Chondrocyte (in vitro differentiated cells): Measurements from ENCODE around the gene STK32C. TPM values are rescaled to one million over a fixed set of nuclear protein-coding genes. Genes with fewer than 3 reads are reported as not detected.

Source experiments
- DNase-seq: peaks from one replicate; pipeline ENCODE4 v3.0.0; 2021; ENCODE audit warnings: mixed read lengths, low spot score
- H3K27ac Mint-ChIP-seq: one replicate; pipeline ENCODE4 v1.8.0; 2021; ENCODE audit warnings: mild to moderate bottlenecking, moderate library complexity, mixed read lengths; ENCODE audit not compliant: unreplicated experiment
- H3K27me3 Mint-ChIP-seq: 2 replicates; pipeline ENCODE4 v1.8.0; 2021; ENCODE audit warnings: low read depth, mixed read lengths
- H3K36me3 Mint-ChIP-seq: 2 replicates; pipeline ENCODE4 v1.8.0; 2021; ENCODE audit warnings: low read depth, mixed read lengths
- H3K4me1 Mint-ChIP-seq: 2 replicates; pipeline ENCODE4 v1.8.0; 2021; ENCODE audit warnings: low read depth, mild to moderate bottlenecking, mixed read lengths
- H3K4me3 Mint-ChIP-seq: one replicate; pipeline ENCODE4 v1.8.0; 2021; ENCODE audit warnings: mild to moderate bottlenecking, moderate library complexity, mixed read lengths; ENCODE audit not compliant: unreplicated experiment
- H3K9me3 Mint-ChIP-seq: 2 replicates; pipeline ENCODE4 v1.8.0; 2021; ENCODE audit warnings: low read depth, mixed read lengths
- CTCF ChIP-seq: fragments of 200-600 bp; sonication (generic); IDR thresholded peaks from 2 replicates; pipeline ENCODE4 v1.5.0; 2021; ENCODE audit warnings: antibody characterized with exemption, mild to moderate bottlenecking, moderate library complexity
- total RNA-seq: library from RNA; stranded (reverse); gene quantifications from 3 replicates; pipeline ENCODE4 v1.2.1, GENCODE V29; 2021

The STK32C gene
- total RNA-seq, 1 donor from 2014 or later: 17.9 TPM

- Mint-ChIP-seq H3K4me3 (no peak overlapping the region), H3K36me3 (peaks cover 3% of the 10 kb centered on the region), H3K27ac (no peak overlapping the region), H3K27me3 (peaks cover 37% of the 10 kb centered on the region), H3K9me3 (no peaks in the 10 kb centered on the region), H3K4me1 (no peaks in the 10 kb centered on the region)
- TF ChIP-seq CTCF: no peak
- peak; percentile 88 for DNase-seq
Measured at GRCh38 chr10:132170561-132171361, 137.0 kb downstream of the STK32C start.

- no peaks in the 10 kb centered on the region for H3K9me3 Mint-ChIP-seq
- H3K36me3 Mint-ChIP-seq: peaks cover 3% of the 10 kb centered on the region
- peaks cover 29% of the 10 kb centered on the region for H3K27me3 Mint-ChIP-seq
- peak; percentile 93 for DNase-seq
- no peak overlapping the region for H3K4me3 Mint-ChIP-seq
- TF ChIP-seq CTCF: no peak
- no peak overlapping the region for H3K27ac Mint-ChIP-seq
- no peaks in the 10 kb centered on the region for H3K4me1 Mint-ChIP-seq
Measured at GRCh38 chr10:132169766-132170560, 137.8 kb downstream of the STK32C start.

- peaks cover 23% of the 10 kb centered on the region for H3K27me3 Mint-ChIP-seq
- DNase-seq: peak; percentile 76
- no peak overlapping the region for H3K27ac Mint-ChIP-seq
- peaks cover 3% of the 10 kb centered on the region for H3K36me3 Mint-ChIP-seq
- no peak overlapping the region for H3K4me3 Mint-ChIP-seq
- no peaks in the 10 kb centered on the region for H3K4me1 Mint-ChIP-seq
- no peak for TF ChIP-seq CTCF
- no peaks in the 10 kb centered on the region for H3K9me3 Mint-ChIP-seq
Measured at GRCh38 chr10:132169031-132169765, 138.6 kb downstream of the STK32C start.

DNA sequence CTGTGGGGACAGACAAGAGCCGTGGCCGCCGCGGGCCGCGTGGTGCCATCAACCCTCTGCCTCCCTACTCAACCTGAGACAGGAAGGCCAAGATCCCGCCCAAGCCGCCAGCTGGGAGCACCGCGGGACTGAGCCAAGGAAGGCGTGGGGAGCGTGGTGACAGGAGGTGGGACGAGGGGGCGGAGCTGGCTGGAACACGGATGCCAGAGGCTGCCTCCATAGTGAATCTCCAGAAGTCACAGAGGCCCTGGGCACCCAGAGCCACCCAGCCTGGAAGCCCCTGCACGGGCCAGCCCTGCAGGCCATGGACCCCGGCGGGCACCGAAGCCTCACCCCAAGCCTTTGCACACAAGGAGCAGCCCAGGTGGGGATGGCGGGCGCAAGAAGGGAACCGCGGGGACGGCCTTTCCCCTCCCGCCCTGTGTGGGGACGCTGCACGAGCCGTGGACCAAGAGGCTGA is 139.1 kb downstream of the STK32C start:
- Mint-ChIP-seq H3K27me3 (peaks cover 23% of the 10 kb centered on the region), H3K36me3 (peaks cover 3% of the 10 kb centered on the region), H3K9me3 (no peaks in the 10 kb centered on the region), H3K27ac (no peak overlapping the region), H3K4me1 (no peaks in the 10 kb centered on the region), H3K4me3 (no peak overlapping the region)
- peak; percentile 93 for DNase-seq
- no peak for TF ChIP-seq CTCF

- Mint-ChIP-seq H3K4me3 (no peak overlapping the region), H3K27me3 (peaks cover 20% of the 10 kb centered on the region), H3K4me1 (no peaks in the 10 kb centered on the region), H3K27ac (no peak overlapping the region), H3K36me3 (peaks cover 3% of the 10 kb centered on the region), H3K9me3 (no peaks in the 10 kb centered on the region)
- no peak for TF ChIP-seq CTCF
- DNase-seq: peak; percentile 79
Measured at GRCh38 chr10:132167976-132168375, 139.8 kb downstream of the STK32C start.
